SJCRH30 (cell line): ENCODE data around the gene GZF1. TPM values are rescaled to one million over a fixed set of nuclear protein-coding genes. Genes with fewer than 3 reads are reported as not detected.

ENCODE experiments used
- DNase-seq, 2 experiments: peaks; one replicate each; pipeline ENCODE4 v3.0.0-alpha.2; 2015 to 2020
- H3K27ac ChIP-seq: fragments of 250-450 bp; sonication (Bioruptor Pico); 2 replicates; pipeline ENCODE4 v1.5.1; 2020; ENCODE audit warnings: mild to moderate bottlenecking, moderate library complexity
- H3K27me3 ChIP-seq: fragments of 250-450 bp; sonication (Bioruptor Pico); 2 replicates; pipeline ENCODE4 v1.5.1; 2020; ENCODE audit warnings: mild to moderate bottlenecking, moderate library complexity
- H3K36me3 ChIP-seq: fragments of 250-450 bp; sonication (Bioruptor Pico); 2 replicates; pipeline ENCODE4 v1.5.1; 2020; ENCODE audit warnings: mild to moderate bottlenecking, moderate library complexity
- H3K4me1 ChIP-seq: fragments of 250-450 bp; sonication (Bioruptor Pico); 2 replicates; pipeline ENCODE4 v1.5.1; 2020; ENCODE audit warnings: mild to moderate bottlenecking, moderate library complexity
- H3K4me3 ChIP-seq: fragments of 250-450 bp; sonication (Bioruptor Pico); 2 replicates; pipeline ENCODE4 v1.5.1; 2020; ENCODE audit warnings: mild to moderate bottlenecking, moderate library complexity
- H3K9me3 ChIP-seq: fragments of 250-450 bp; sonication (Bioruptor Pico); replicated peaks from 2 replicates; pipeline ENCODE4 v1.5.1; 2020; ENCODE audit warnings: mild to moderate bottlenecking, moderate library complexity
- total RNA-seq: library from RNA; depleted of rRNA; stranded (reverse); fragments of >200 nt; shearing (Covaris generic); gene quantifications from 2 replicates; pipeline ENCODE4 v1.2.3, GENCODE V29; 2014; rRNA removed

GZF1 gene
- total RNA-seq = 31.8 and 32.2 TPM in 2 replicates

- Histone ChIP-seq H3K36me3 (peaks cover 26% of the 10 kb centered on the region), H3K27ac (peak within 1 kb of the TSS; percentile 96), H3K4me3 (peak within 1 kb of the TSS; percentile 72), H3K9me3 (no peaks in the 10 kb centered on the region), H3K27me3 (no peaks in the 10 kb centered on the region), H3K4me1 (peaks cover 23% of the 10 kb centered on the region)
- DNase-seq = peak; percentile 98
Observed at GRCh38 chr20:23361476-23362391, at the start of gene GZF1. TSS of gene GZF1 (plus strand) at chr20:23362182. CDS start at chr20:23364384, 2,202 bp downstream.

- no peak overlapping the region for H3K4me3 ChIP-seq
- H3K27me3 ChIP-seq = no peaks in the 10 kb centered on the region
- H3K4me1 ChIP-seq = no peaks in the 10 kb centered on the region
- no peak for DNase-seq
- no peaks in the 10 kb centered on the region for H3K9me3 ChIP-seq
- no peak overlapping the region for H3K27ac ChIP-seq
- H3K36me3 ChIP-seq = no peaks in the 10 kb centered on the region
Observed at GRCh38 chr20:23313271-23313670, 48.7 kb upstream of the GZF1 start.

GRCh38 chr20:23314699-23315098 is 47.3 kb upstream of the GZF1 start:
- Histone ChIP-seq H3K27me3 (no peaks in the 10 kb centered on the region), H3K4me3 (no peak overlapping the region), H3K4me1 (peaks cover 14% of the 10 kb centered on the region), H3K9me3 (0 out of 2 replicates have a peak, but pooled peaks cover 3% of the 10 kb centered on the region), H3K36me3 (no peaks in the 10 kb centered on the region), H3K27ac (no peak overlapping the region)
- DNase-seq = no peak

- Histone ChIP-seq H3K4me3 (no peak overlapping the region), H3K4me1 (peaks cover 16% of the 10 kb centered on the region), H3K27ac (no peak overlapping the region), H3K27me3 (no peaks in the 10 kb centered on the region), H3K36me3 (no peaks in the 10 kb centered on the region), H3K9me3 (0 out of 2 replicates have a peak, but pooled peaks cover 3% of the 10 kb centered on the region)
- DNase-seq = no peak
Observed at GRCh38 chr20:23315099-23315498, 46.9 kb upstream of the GZF1 start.

GRCh38 chr20:23316626-23317025 is 45.4 kb upstream of the GZF1 start:
- Histone ChIP-seq H3K9me3 (0 out of 2 replicates have a peak, but pooled peaks cover 3% of the 10 kb centered on the region), H3K4me3 (no peak overlapping the region), H3K27me3 (no peaks in the 10 kb centered on the region), H3K4me1 (peaks cover 20% of the 10 kb centered on the region), H3K36me3 (no peaks in the 10 kb centered on the region), H3K27ac (no peak overlapping the region)
- DNase-seq = no peak

GRCh38 chr20:23317081-23317480 is 44.9 kb upstream of the GZF1 start:
- DNase-seq = no peak

GRCh38 chr20:23318347-23318746 is 43.6 kb upstream of the GZF1 start:
- Histone ChIP-seq H3K4me3 (no peak overlapping the region), H3K9me3 (0 out of 2 replicates have a peak, but pooled peaks cover 3% of the 10 kb centered on the region), H3K27ac (no peak overlapping the region), H3K27me3 (no peaks in the 10 kb centered on the region), H3K36me3 (no peaks in the 10 kb centered on the region), H3K4me1 (peaks cover 20% of the 10 kb centered on the region)
- DNase-seq = no peak

More at GRCh38 chr20:23317081-23317480, 44.9 kb upstream of the GZF1 start:
- Histone ChIP-seq H3K36me3 (no peaks in the 10 kb centered on the region), H3K4me3 (no peak overlapping the region), H3K4me1 (peaks cover 20% of the 10 kb centered on the region), H3K27ac (no peak overlapping the region), H3K9me3 (0 out of 2 replicates have a peak, but pooled peaks cover 3% of the 10 kb centered on the region), H3K27me3 (no peaks in the 10 kb centered on the region)

GRCh38 chr20:23320317-23320716 is 41.7 kb upstream of the GZF1 start:
- Histone ChIP-seq H3K27ac (peak overlapping the region; percentile 55), H3K36me3 (no peaks in the 10 kb centered on the region), H3K27me3 (no peaks in the 10 kb centered on the region), H3K9me3 (0 out of 2 replicates have a peak, but pooled peaks cover 3% of the 10 kb centered on the region), H3K4me1 (peaks cover 20% of the 10 kb centered on the region), H3K4me3 (no peak overlapping the region)
- peak; percentile 91 to 97 for DNase-seq

- H3K27me3 ChIP-seq = no peaks in the 10 kb centered on the region
- H3K36me3 ChIP-seq = no peaks in the 10 kb centered on the region
- H3K27ac ChIP-seq = no peak overlapping the region
- DNase-seq = no peak
- no peak overlapping the region for H3K4me3 ChIP-seq
- peaks cover 12% of the 10 kb centered on the region for H3K4me1 ChIP-seq
- 0 out of 2 replicates have a peak, but pooled peaks cover 1% of the 10 kb centered on the region for H3K9me3 ChIP-seq
Observed at GRCh38 chr20:23325107-23325506, 36.9 kb upstream of the GZF1 start.

GRCh38 chr20:23326774-23327173 is 35.2 kb upstream of the GZF1 start:
- H3K9me3 ChIP-seq = 0 out of 2 replicates have a peak, but pooled peaks cover 4% of the 10 kb centered on the region
- no peak overlapping the region for H3K27ac ChIP-seq
- no peak overlapping the region for H3K4me3 ChIP-seq
- no peaks in the 10 kb centered on the region for H3K36me3 ChIP-seq
- H3K27me3 ChIP-seq = no peaks in the 10 kb centered on the region
- H3K4me1 ChIP-seq = peaks cover 8% of the 10 kb centered on the region; the same call in 1 of the 2 replicates
- DNase-seq = no peak

- Histone ChIP-seq H3K27me3 (no peaks in the 10 kb centered on the region), H3K27ac (no peak overlapping the region), H3K4me3 (no peak overlapping the region), H3K36me3 (no peaks in the 10 kb centered on the region), H3K9me3 (0 out of 2 replicates have a peak, but pooled peaks cover 4% of the 10 kb centered on the region), H3K4me1 (peaks cover 8% of the 10 kb centered on the region; the same call in 1 of the 2 replicates)
- DNase-seq = no peak
Observed at GRCh38 chr20:23327617-23328333, 34.2 kb upstream of the GZF1 start.

- H3K9me3 ChIP-seq = 0 out of 2 replicates have a peak, but pooled peaks cover 4% of the 10 kb centered on the region
- H3K27me3 ChIP-seq = no peaks in the 10 kb centered on the region
- H3K36me3 ChIP-seq = no peaks in the 10 kb centered on the region
- H3K4me3 ChIP-seq = no peak overlapping the region
- no peak for DNase-seq
- H3K4me1 ChIP-seq = no peaks in the 10 kb centered on the region
- no peak overlapping the region for H3K27ac ChIP-seq
Observed at GRCh38 chr20:23331450-23332350, 30.3 kb upstream of the GZF1 start.

- no peaks in the 10 kb centered on the region for H3K36me3 ChIP-seq
- DNase-seq = no peak
Observed at GRCh38 chr20:23332467-23332866, 29.5 kb upstream of the GZF1 start.

GRCh38 chr20:23334111-23334510 is 27.9 kb upstream of the GZF1 start:
- Histone ChIP-seq H3K36me3 (no peaks in the 10 kb centered on the region), H3K9me3 (0 out of 2 replicates have a peak, but pooled peaks cover 4% of the 10 kb centered on the region), H3K4me3 (no peak overlapping the region), H3K4me1 (no peaks in the 10 kb centered on the region), H3K27ac (no peak overlapping the region), H3K27me3 (no peaks in the 10 kb centered on the region)
- DNase-seq = no peak

More at GRCh38 chr20:23332467-23332866, 29.5 kb upstream of the GZF1 start:
- no peaks in the 10 kb centered on the region for H3K27me3 ChIP-seq
- H3K27ac ChIP-seq = no peak overlapping the region
- H3K9me3 ChIP-seq = 0 out of 2 replicates have a peak, but pooled peaks cover 4% of the 10 kb centered on the region
- no peaks in the 10 kb centered on the region for H3K4me1 ChIP-seq
- H3K4me3 ChIP-seq = no peak overlapping the region
